ENCODE results near the gene CYBB.

Gene CYBB

GRCh38 chrX:37847733-37848197 is 67.9 kb downstream of the CYBB start:
- in situ Hi-C loops (cut with MboI; ENCODE audit: low pct_unique_long_range_greater_than_20kb, low sequenced_read_pairs, unreplicated experiment) = loop anchor here (25.0 kb wide), 1 partner anchor 335 kb away; no protein-coding TSS in a partner anchor
- no peak for DNase-seq (ENCODE audit: low spot score)
- no peak for TF ChIP-seq CTCF (IDR thresholded peaks at IDR 0.05; ENCODE audit: extremely low read depth, insufficient read depth, missing control alignments)

GRCh38 chrX:37854148-37854547 is 74.3 kb downstream of the CYBB start:
- no peak for TF ChIP-seq CTCF (IDR thresholded peaks at IDR 0.05; ENCODE audit: extremely low read depth, insufficient read depth, missing control alignments)
- in situ Hi-C loops (cut with MboI; ENCODE audit: low pct_unique_long_range_greater_than_20kb, low sequenced_read_pairs, unreplicated experiment) = no loop called here
- DNase-seq (ENCODE audit: low spot score) = no peak

GRCh38 chrX:37854748-37855147 is 74.9 kb downstream of the CYBB start:
- DNase-seq (ENCODE audit: low spot score) = no peak
- TF ChIP-seq CTCF (IDR thresholded peaks at IDR 0.05; ENCODE audit: extremely low read depth, insufficient read depth, missing control alignments) = no peak
- in situ Hi-C loops (cut with MboI; ENCODE audit: low pct_unique_long_range_greater_than_20kb, low sequenced_read_pairs, unreplicated experiment) = no loop called here

GRCh38 chrX:37860721-37861120 is 80.9 kb downstream of the CYBB start:
- DNase-seq (ENCODE audit: low spot score) = no peak
- no peak for TF ChIP-seq CTCF (IDR thresholded peaks at IDR 0.05; ENCODE audit: extremely low read depth, insufficient read depth, missing control alignments)

GRCh38 chrX:37862851-37863250 is 83.0 kb downstream of the CYBB start:
- no peak for TF ChIP-seq CTCF (IDR thresholded peaks at IDR 0.05; ENCODE audit: extremely low read depth, insufficient read depth, missing control alignments)
- in situ Hi-C loops (cut with MboI; ENCODE audit: low pct_unique_long_range_greater_than_20kb, low sequenced_read_pairs, unreplicated experiment) = no loop called here
- no peak for DNase-seq (ENCODE audit: low spot score)

More at GRCh38 chrX:37860721-37861120, 80.9 kb downstream of the CYBB start:
- in situ Hi-C loops (cut with MboI; ENCODE audit: low pct_unique_long_range_greater_than_20kb, low sequenced_read_pairs, unreplicated experiment) = no loop called here

Data from GM13977 (cell line).